ENCODE data around the gene DAPK2. TPM values are rescaled to one million over a fixed set of nuclear protein-coding genes. Genes with fewer than 3 reads are reported as not detected.

Gene DAPK2
- total RNA-seq, 1 donor from 2014 or later: 4.3 TPM

- H3K4me3 Mint-ChIP-seq: no peak overlapping the region
- H3K27ac Mint-ChIP-seq: no peak overlapping the region
- peaks cover 22% of the 10 kb centered on the region for H3K4me1 Mint-ChIP-seq
- no peaks in the 10 kb centered on the region for H3K9me3 Mint-ChIP-seq
- no peaks in the 10 kb centered on the region for H3K27me3 Mint-ChIP-seq
- intact Hi-C loops (cut with micrococcal nuclease): no loop called here
- no peak for DNase-seq
- H3K36me3 Mint-ChIP-seq (ENCODE audit: low read depth): no peaks in the 10 kb centered on the region
Measured at GRCh38 chr15:63992300-63992699, 54.0 kb downstream of the DAPK2 start.

- Mint-ChIP-seq H3K27me3 (no peaks in the 10 kb centered on the region), H3K4me1 (peaks cover 22% of the 10 kb centered on the region), H3K27ac (no peak overlapping the region), H3K36me3 (ENCODE audit: low read depth) (no peaks in the 10 kb centered on the region), H3K4me3 (no peak overlapping the region), H3K9me3 (no peaks in the 10 kb centered on the region)
- DNase-seq: no peak
- intact Hi-C loops (cut with micrococcal nuclease): no loop called here
Measured at GRCh38 chr15:63991706-63992105, 54.6 kb downstream of the DAPK2 start.

GRCh38 chr15:63990454-63990853 lies 55.8 kb downstream of the DAPK2 start:
- H3K27me3 Mint-ChIP-seq: no peaks in the 10 kb centered on the region
- H3K27ac Mint-ChIP-seq: no peak overlapping the region
- H3K4me3 Mint-ChIP-seq: no peak overlapping the region
- intact Hi-C loops (cut with micrococcal nuclease): no loop called here
- H3K9me3 Mint-ChIP-seq: no peaks in the 10 kb centered on the region
- no peak for DNase-seq
- H3K36me3 Mint-ChIP-seq (ENCODE audit: low read depth): no peaks in the 10 kb centered on the region
- peaks cover 19% of the 10 kb centered on the region for H3K4me1 Mint-ChIP-seq

DNA sequence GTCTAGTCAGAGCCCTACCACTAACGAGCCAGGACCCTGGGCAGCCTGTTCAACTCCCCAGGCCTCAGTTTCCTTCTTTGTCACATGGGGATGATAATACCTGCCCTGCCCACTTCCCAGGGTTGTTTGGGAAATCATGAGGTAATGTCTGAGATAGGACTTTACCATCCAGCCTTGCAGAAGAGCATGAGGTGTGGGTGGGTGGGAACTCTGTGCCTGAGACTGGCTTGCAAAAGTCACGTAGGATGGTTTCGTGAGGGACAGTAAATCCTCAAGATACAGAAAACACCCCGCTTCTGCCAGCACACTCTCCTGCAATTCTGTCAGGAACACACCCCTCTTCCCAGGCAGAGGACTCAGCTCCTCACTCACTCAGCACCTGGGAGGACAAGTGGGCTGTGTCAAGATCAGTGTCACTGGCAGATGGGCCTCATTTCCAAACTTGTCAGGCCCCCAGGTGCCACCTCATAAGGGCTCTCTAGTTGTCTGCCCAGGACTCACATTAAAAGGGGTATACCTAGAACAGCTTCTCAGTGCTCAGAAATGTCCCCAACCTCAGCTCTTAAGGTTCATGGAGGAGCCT lies 58.4 kb downstream of the DAPK2 start:
- intact Hi-C loops (cut with micrococcal nuclease): no loop called here
- DNase-seq: no peak

GRCh38 chr15:63986751-63987341 lies 59.4 kb downstream of the DAPK2 start:
- Mint-ChIP-seq H3K27ac (peak overlapping the region; percentile 16), H3K36me3 (ENCODE audit: low read depth) (no peaks in the 10 kb centered on the region), H3K27me3 (no peaks in the 10 kb centered on the region), H3K4me1 (peaks cover 15% of the 10 kb centered on the region), H3K4me3 (no peak overlapping the region), H3K9me3 (no peaks in the 10 kb centered on the region)
- intact Hi-C loops (cut with micrococcal nuclease): loop anchor here (1.0 kb wide), 1 partner anchor 16 kb away; no protein-coding TSS in a partner anchor
- no peak for DNase-seq

More for the DNA sequence above, 58.4 kb downstream of the DAPK2 start:
- no peaks in the 10 kb centered on the region for H3K9me3 Mint-ChIP-seq
- no peaks in the 10 kb centered on the region for H3K36me3 Mint-ChIP-seq (ENCODE audit: low read depth)
- H3K4me3 Mint-ChIP-seq: no peak overlapping the region
- H3K4me1 Mint-ChIP-seq: peaks cover 19% of the 10 kb centered on the region
- no peaks in the 10 kb centered on the region for H3K27me3 Mint-ChIP-seq
- H3K27ac Mint-ChIP-seq: no peak overlapping the region

GRCh38 chr15:63986185-63986680 lies 60.1 kb downstream of the DAPK2 start:
- H3K9me3 Mint-ChIP-seq: no peaks in the 10 kb centered on the region
- no peak for DNase-seq
- intact Hi-C loops (cut with micrococcal nuclease): loop anchor here (1.0 kb wide), 1 partner anchor 15 kb away; no protein-coding TSS in a partner anchor
- H3K36me3 Mint-ChIP-seq (ENCODE audit: low read depth): no peaks in the 10 kb centered on the region
- peaks cover 11% of the 10 kb centered on the region for H3K4me1 Mint-ChIP-seq
- no peaks in the 10 kb centered on the region for H3K27me3 Mint-ChIP-seq
- no peak overlapping the region for H3K27ac Mint-ChIP-seq
- no peak overlapping the region for H3K4me3 Mint-ChIP-seq

GRCh38 chr15:63985221-63986184 lies 60.8 kb downstream of the DAPK2 start:
- Mint-ChIP-seq H3K36me3 (ENCODE audit: low read depth) (no peaks in the 10 kb centered on the region), H3K27me3 (no peaks in the 10 kb centered on the region), H3K4me3 (no peak overlapping the region), H3K4me1 (peaks cover 8% of the 10 kb centered on the region), H3K27ac (no peak overlapping the region), H3K9me3 (no peaks in the 10 kb centered on the region)
- no peak for DNase-seq
- intact Hi-C loops (cut with micrococcal nuclease): loop anchor here (1.0 kb wide), 1 partner anchor 14 kb away; no protein-coding TSS in a partner anchor

GRCh38 chr15:63984331-63984730 lies 62.0 kb downstream of the DAPK2 start:
- H3K36me3 Mint-ChIP-seq (ENCODE audit: low read depth): no peaks in the 10 kb centered on the region
- H3K27me3 Mint-ChIP-seq: no peaks in the 10 kb centered on the region
- no peak for DNase-seq
- H3K27ac Mint-ChIP-seq: no peak overlapping the region
- peaks cover 8% of the 10 kb centered on the region for H3K4me1 Mint-ChIP-seq
- H3K4me3 Mint-ChIP-seq: no peak overlapping the region
- intact Hi-C loops (cut with micrococcal nuclease): no loop called here
- H3K9me3 Mint-ChIP-seq: no peaks in the 10 kb centered on the region

DNA sequence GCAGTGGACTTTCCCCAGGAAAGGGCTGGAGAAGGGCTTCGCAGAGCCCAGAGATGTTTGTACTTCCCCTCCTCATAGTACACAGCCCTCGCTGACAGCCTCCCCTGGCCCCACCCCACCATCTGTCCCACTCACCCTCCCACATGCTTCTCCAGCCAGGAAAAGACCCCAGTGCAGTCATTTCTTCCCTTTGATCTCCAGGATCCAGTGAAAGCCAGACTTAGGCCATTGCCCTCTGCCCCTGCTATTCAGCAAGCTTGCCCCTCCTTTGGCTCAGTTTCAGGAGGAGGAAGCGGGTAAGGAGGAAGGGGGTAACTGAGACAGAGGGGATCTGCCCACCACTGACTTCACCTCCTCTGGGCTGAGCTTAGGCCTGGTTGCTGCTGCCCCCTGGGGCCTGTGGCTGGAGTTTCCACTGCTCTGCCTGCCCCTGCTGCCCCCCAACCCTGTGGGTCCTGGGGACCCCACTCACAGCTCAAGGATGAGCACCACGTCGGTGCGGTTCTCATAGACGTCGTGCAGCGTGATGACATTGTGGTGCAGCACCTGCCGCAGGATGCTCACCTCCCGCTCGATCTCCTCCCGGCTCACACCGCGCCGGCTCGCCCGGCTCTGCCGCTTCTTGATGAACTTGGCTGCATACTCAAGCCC lies 63.1 kb downstream of the DAPK2 start:
- Mint-ChIP-seq H3K27ac (no peak overlapping the region), H3K36me3 (ENCODE audit: low read depth) (no peaks in the 10 kb centered on the region), H3K27me3 (no peaks in the 10 kb centered on the region), H3K4me3 (no peak overlapping the region), H3K4me1 (peaks cover 8% of the 10 kb centered on the region), H3K9me3 (no peaks in the 10 kb centered on the region)
- intact Hi-C loops (cut with micrococcal nuclease): no loop called here
- DNase-seq: no peak

DNA sequence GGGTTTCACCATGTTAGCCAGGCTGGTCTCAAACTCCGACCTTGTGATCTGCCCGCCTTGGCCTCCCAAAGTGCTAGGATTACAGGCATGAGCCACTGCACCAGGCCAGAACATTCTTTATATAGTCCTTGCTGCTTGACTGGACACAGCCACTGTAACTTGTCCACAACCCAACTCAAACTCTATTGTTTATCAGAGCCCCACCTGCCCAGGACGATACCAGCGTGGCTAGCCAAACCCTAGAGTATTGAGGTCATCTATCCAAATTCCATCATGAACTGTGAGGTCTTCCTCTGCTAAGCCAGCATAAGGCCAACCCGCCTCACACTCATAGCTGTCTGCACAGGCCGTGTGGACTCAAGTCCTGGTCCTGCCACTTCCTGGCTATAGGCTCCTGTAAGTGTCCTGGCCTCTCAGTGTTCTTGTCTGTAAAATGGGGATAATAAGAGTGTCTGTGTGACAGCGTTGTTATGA lies 63.9 kb downstream of the DAPK2 start:
- H3K27me3 Mint-ChIP-seq: no peaks in the 10 kb centered on the region
- intact Hi-C loops (cut with micrococcal nuclease): no loop called here
- DNase-seq: no peak
- no peak overlapping the region for H3K4me3 Mint-ChIP-seq
- no peaks in the 10 kb centered on the region for H3K9me3 Mint-ChIP-seq
- no peak overlapping the region for H3K27ac Mint-ChIP-seq
- H3K36me3 Mint-ChIP-seq (ENCODE audit: low read depth): no peaks in the 10 kb centered on the region
- H3K4me1 Mint-ChIP-seq: peaks cover 8% of the 10 kb centered on the region

DNA sequence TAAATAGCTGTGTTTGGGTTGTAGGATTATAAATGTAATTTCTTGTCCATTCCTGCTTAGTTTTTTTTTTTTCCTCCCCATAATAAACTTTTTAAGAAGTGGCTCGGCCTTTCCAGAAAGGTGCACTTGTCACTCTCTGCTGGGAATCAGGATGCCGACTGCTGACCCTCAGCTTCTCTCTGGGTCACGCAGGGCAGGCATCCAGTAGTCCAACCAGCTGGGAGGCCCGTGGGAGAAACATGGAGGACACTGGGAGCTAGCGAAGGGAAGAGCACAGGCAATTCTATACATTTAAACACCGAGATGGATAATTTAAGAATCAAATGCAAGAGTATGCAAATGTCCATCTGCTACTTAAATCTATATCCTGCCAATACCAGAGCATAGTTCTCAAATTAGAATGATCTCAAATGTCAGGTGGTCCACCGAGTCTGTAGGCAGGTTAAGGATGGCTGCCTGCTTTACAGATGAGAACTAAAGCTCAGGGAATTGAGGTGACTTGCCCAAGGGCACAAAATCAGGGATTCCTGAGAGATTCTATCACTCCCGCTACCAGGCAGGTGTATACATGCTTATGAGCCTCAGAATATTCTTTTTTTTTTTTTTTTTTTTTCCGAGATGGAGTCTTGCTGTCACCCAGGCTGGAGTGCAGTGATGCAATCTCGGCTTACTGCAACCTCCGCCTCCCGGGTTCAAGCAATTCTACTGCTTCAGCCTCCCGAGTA lies 64.5 kb downstream of the DAPK2 start:
- H3K27me3 Mint-ChIP-seq: no peaks in the 10 kb centered on the region
- peaks cover 5% of the 10 kb centered on the region for H3K4me1 Mint-ChIP-seq
- H3K36me3 Mint-ChIP-seq (ENCODE audit: low read depth): no peaks in the 10 kb centered on the region
- no peaks in the 10 kb centered on the region for H3K9me3 Mint-ChIP-seq
- intact Hi-C loops (cut with micrococcal nuclease): no loop called here
- no peak overlapping the region for H3K27ac Mint-ChIP-seq
- H3K4me3 Mint-ChIP-seq: no peak overlapping the region
- DNase-seq: no peak

- H3K27me3 Mint-ChIP-seq: no peaks in the 10 kb centered on the region
- H3K27ac Mint-ChIP-seq: no peak overlapping the region
- H3K9me3 Mint-ChIP-seq: no peaks in the 10 kb centered on the region
- no peak overlapping the region for H3K4me3 Mint-ChIP-seq
- intact Hi-C loops (cut with micrococcal nuclease): no loop called here
- no peak for DNase-seq
- H3K4me1 Mint-ChIP-seq: no peaks in the 10 kb centered on the region
- H3K36me3 Mint-ChIP-seq (ENCODE audit: low read depth): no peaks in the 10 kb centered on the region
Measured at GRCh38 chr15:63979262-63979793, 67.0 kb downstream of the DAPK2 start.

Data from activated CD4-positive, alpha-beta T cell treated with anti-CD3 and anti-CD28 coated beads, Interleukin-2, amount 10 ng/mL, durations not matched to agents 24 days and 14 days (primary cell).